NCI-H1048 (cell line): ENCODE results near the gene GABARAPL1.
"Not testable (repeated sequence)": the region's sequence is repeated elsewhere in the genome, so short reads cannot be mapped to it uniquely, and the experiment has no call there.

Source experiments
- DNase-seq: peaks from one replicate; lab custom pipeline; 2025; lab: John Stamatoyannopoulos, UW

The GABARAPL1 gene

GRCh38 chr12:10204495-10204894 lies 8.2 kb upstream of the GABARAPL1 start:
- not testable (repeated sequence) for DNase-seq

GRCh38 chr12:10205220-10205807 lies 7.4 kb upstream of the GABARAPL1 start:
- DNase-seq: no peak

GRCh38 chr12:10207136-10207535 lies 5.5 kb upstream of the GABARAPL1 start:
- DNase-seq: no peak

- no peak for DNase-seq
Observed at GRCh38 chr12:10210225-10210624, 2.5 kb upstream of the GABARAPL1 start.

- no peak for DNase-seq
Observed at GRCh38 chr12:10211101-10211939, 1.4 kb upstream of the GABARAPL1 start.

- DNase-seq: peak; percentile 68
Observed at GRCh38 chr12:10211940-10212738, 538 bp upstream of the GABARAPL1 start.

GRCh38 chr12:10213168-10214135 lies 775 bp downstream of the GABARAPL1 start:
- DNase-seq: no peak

GRCh38 chr12:10214136-10214894 lies 1.6 kb downstream of the GABARAPL1 start:
- no peak for DNase-seq

GRCh38 chr12:10214895-10215267 lies 2.2 kb downstream of the GABARAPL1 start:
- no peak for DNase-seq

GRCh38 chr12:10215436-10215835 lies 2.8 kb downstream of the GABARAPL1 start:
- no peak for DNase-seq

GRCh38 chr12:10215946-10216345 lies 3.3 kb downstream of the GABARAPL1 start:
- DNase-seq: not testable (repeated sequence)

GRCh38 chr12:10218021-10218420 lies 5.3 kb downstream of the GABARAPL1 start:
- no peak for DNase-seq

- no peak for DNase-seq
Observed at GRCh38 chr12:10220398-10221077, 7.9 kb downstream of the GABARAPL1 start.

- no peak for DNase-seq
Observed at GRCh38 chr12:10221846-10222245, 9.2 kb downstream of the GABARAPL1 start.

GRCh38 chr12:10223208-10223607 lies 10.5 kb downstream of the GABARAPL1 start:
- DNase-seq: no peak

GRCh38 chr12:10225426-10225825 lies 12.7 kb downstream of the GABARAPL1 start:
- DNase-seq: not testable (repeated sequence)

GRCh38 chr12:10226086-10226485 lies 13.4 kb downstream of the GABARAPL1 start:
- DNase-seq: no peak

GRCh38 chr12:10226731-10227130 lies 14.1 kb downstream of the GABARAPL1 start:
- DNase-seq: no peak

- DNase-seq: no peak
Observed at GRCh38 chr12:10227648-10228047, 15.0 kb downstream of the GABARAPL1 start.

GRCh38 chr12:10234562-10234961 lies 21.9 kb downstream of the GABARAPL1 start:
- DNase-seq: no peak
